ENCODE measurements around the gene WWC1. TPM values are rescaled to one million over a fixed set of nuclear protein-coding genes. Genes with fewer than 3 reads are reported as not detected.

The WWC1 gene
- total RNA-seq, 1 donor from 2014 or later, result 1.2 TPM

DNA sequence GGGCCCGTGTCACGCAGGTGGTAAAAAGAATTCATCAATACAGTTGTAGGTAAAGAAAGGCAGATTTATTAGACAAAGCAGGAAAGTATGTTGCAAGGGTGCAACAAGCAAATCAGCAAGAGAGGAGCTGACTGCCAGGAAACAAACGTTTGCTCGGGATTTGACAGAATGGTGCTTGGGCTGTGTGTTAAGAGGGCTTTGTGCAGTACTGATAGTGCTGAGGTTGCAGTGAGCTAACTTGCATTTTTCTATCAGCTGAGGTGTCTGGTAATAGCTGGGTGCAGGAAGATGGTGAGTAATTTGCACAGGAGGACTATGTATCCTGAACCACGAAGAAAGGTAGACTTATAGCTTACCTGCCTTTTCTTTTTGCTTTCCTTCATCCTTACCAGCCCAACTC, 190.9 kb downstream of the WWC1 start:
- DNase-seq (ENCODE audit: low spot score), result no peak

DNA sequence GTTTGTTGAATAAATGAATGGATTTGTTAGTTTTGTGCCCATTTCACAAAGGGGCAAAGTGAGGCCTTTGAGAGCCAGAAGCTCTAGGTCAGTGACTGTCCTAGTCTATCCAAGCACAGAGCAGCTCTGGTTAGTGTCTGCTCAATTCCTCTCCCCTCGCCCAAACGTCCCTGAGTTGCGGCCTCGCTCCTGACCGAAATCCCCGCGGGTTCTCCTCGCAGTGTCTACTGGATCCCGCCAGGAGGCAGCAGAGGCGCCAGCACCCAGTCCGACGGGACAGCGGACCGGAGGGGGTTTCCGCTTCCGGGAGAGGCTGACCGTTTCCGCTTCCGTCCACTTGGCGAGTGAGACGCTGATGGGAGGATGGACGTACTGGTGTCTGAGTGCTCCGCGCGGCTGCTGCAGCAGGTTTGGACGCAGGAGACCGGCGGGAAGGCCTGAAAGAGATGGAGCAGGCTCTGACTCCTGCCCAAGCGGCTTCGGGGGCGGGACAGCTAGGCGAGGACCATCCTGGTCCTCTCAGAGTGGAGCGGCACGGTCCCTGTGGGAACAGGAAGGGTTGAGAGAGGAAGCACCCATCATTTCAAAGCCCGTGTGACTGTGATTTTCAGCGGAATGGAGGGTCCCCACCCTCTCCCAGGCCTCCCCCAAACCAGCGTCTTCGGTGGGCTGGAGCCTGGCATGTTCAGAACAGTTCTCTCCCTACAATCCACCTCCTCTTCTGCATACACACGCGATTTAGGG, 194.9 kb downstream of the WWC1 start, which contains the start of gene RARS1:
TSS of gene RARS1 (plus strand) at position 336 of the 744 bp plus-strand sequence. CDS start at position 364, 28 bp downstream.
- DNase-seq (ENCODE audit: low spot score), result peak; percentile 95

DNA sequence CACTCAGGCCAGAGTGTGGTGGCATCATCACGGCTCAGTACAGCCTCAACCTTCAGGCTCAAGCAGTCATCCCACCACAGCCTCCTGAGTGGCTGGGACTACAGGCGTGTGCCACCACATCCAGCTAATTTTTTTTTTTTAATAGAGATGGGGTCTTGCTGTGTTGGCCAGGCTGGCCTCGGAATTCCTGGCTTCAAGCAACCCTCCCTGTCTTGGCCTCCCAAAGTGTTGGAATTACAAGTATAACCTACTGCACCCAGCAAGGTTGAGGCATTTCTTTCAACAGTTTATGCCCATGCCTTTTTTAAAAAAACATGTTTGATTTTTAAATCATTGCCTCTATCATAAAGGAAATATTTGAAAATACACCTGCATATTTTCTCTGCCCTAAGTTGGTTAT, 197.6 kb downstream of the WWC1 start:
- DNase-seq (ENCODE audit: low spot score), result no peak

DNA sequence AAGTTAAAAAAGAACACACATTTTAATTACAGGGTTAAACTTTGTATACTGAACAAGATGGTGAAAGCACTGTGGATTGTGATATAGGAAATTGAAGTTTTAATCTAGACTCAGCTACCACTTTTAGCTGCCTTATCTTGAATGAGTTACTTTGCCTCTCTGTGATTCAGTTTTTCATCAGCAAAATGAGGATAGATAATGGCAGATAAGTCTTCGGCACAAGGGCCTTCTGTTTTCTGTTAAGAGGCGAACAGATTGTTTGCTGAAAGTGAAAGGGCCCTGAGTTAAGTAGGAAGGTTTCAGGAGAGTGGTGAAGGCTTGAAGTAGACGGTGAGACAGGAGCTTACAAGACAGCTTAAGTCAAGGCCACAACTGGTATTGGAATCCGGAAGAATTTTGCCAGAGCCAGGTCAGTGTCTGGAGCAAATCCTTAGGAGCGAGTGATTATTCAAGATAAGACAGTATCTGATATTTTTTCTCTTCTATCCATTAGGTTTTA, 202.7 kb downstream of the WWC1 start:
- no peak for DNase-seq (ENCODE audit: low spot score)

DNA sequence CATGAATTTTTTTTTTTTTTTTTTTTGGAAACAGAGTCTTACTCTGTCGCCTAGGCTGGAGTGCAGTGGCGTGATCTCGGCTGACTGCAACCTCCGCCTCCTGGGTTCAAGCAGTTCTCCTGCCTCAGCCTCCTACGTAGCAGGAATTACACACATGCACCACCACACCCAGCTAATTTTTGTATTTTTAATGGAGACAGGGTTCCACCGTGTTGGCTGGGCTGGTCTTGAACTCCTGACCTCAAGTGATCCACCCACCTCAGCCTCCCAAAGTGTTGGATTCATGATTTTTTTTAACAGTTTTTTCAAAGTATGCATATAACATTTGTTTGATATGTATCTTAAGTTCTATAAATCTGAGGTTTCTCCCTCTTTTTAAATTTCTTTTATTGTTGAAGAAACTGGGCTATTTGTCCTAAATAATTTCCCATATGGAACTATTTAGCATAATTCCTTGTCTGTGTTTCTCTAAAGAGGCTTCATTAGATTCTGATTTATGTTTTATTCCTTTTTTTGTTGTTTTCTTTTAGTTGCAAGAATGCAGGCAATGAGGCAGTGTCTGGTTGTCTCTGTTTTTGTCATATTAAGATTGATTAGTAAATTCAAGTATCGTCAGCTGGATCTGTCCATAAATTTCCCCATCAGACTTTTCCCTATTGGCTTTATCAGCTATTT, 211.3 kb downstream of the WWC1 start:
- no peak for DNase-seq (ENCODE audit: low spot score)

DNA sequence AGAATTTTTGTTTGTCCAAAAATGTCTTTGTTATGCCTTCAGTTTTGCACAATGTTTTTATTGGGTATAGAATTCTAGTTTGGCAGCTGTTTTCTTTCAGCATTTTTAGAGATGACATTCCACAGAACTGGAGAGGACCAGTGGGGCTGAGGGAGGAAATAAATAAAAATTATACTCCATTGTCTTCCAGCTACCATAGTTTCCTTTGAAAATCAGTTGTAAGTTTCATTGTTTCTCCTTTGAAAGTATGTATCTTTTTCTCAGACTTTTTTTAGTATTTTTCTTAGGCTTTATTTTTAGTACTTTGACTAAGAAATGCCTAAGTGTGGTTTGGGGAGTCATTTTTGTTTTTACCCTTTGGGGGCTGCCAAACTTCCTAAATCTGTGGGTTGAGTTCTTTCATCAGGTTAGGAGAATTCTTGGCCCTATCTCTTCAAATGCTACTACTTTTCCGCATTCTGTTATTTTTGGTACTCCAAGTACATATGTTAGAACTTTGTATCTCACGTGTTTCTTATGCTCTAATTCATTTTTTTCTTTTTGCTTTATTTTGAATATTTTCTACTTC, 222.5 kb downstream of the WWC1 start:
- no peak for DNase-seq (ENCODE audit: low spot score)

Other genes starting within 250 kb of the WWC1 start
- gene RARS1, start 194.8 kb downstream of the WWC1 start, total RNA-seq (ENCODE audit: insufficient read depth, low replicate concordance), result 262 TPM
- gene FBLL1, start 237.7 kb downstream of the WWC1 start, total RNA-seq (ENCODE audit: insufficient read depth, low replicate concordance), result 1.9 TPM

Data from umbilical cord (tissue), 2 donors.